Neural cell (in vitro differentiated cells): ENCODE results near the gene RILPL1. TPM values are rescaled to one million over a fixed set of nuclear protein-coding genes. Genes with fewer than 3 reads are reported as not detected.

Source experiments
- H2AFZ ChIP-seq: fragments of 200-600, 300-800 bp; sonication (generic), shearing (Covaris generic); 2 replicates; pipeline ENCODE4 v1.6.0; 2014; ENCODE audit warnings: low read depth, mild to moderate bottlenecking, antibody characterized with exemption, low read length, moderate library complexity
- H3F3A ChIP-seq: fragments of 200-600 bp; shearing (Covaris generic); 2 replicates; pipeline ENCODE4 v1.6.1; 2016; ENCODE audit warnings: mild to moderate bottlenecking, moderate library complexity, mixed read lengths, antibody characterized with exemption, low read length; ENCODE audit not compliant: insufficient read depth, poor library complexity, severe bottlenecking
- H3K27ac ChIP-seq: fragments of 200-600, 300-800 bp; sonication (generic), shearing (Covaris generic); 2 replicates; pipeline ENCODE4 v1.5.1; 2014; ENCODE audit warnings: mild to moderate bottlenecking, low read length, moderate library complexity
- H3K27me3 ChIP-seq: fragments of 300-800, 200-600 bp; sonication (generic), shearing (Covaris generic); 2 replicates; pipeline ENCODE4 v1.6.0; 2014; ENCODE audit warnings: mild to moderate bottlenecking, low read depth, low read length, moderate library complexity; ENCODE audit not compliant: insufficient read depth
- H3K36me3 ChIP-seq: fragments of 300-800, 200-600 bp; sonication (generic), shearing (Covaris generic); 2 replicates; pipeline ENCODE4 v1.5.1; 2014; ENCODE audit warnings: mild to moderate bottlenecking, antibody characterized with exemption, low read length, moderate library complexity; ENCODE audit not compliant: insufficient read depth
- H3K4me2 ChIP-seq: fragments of 300-800, 200-600 bp; sonication (generic), shearing (Covaris generic); 2 replicates; pipeline ENCODE4 v1.6.0; 2014; ENCODE audit warnings: mild to moderate bottlenecking, low read length
- H3K4me3 ChIP-seq: fragments of 300-800, 200-600 bp; sonication (generic), shearing (Covaris generic); 2 replicates; pipeline ENCODE4 v1.5.1; 2014; ENCODE audit warnings: mild to moderate bottlenecking, low read length, moderate library complexity
- H3K79me2 ChIP-seq: fragments of 200-600 bp; shearing (Covaris generic); replicated peaks from 2 replicates; pipeline ENCODE4 v1.6.0; 2014; ENCODE audit warnings: mild to moderate bottlenecking, low read length, moderate library complexity; ENCODE audit not compliant: insufficient read depth
- H3K9ac ChIP-seq: fragments of 300-800, 200-600 bp; sonication (generic), shearing (Covaris generic); 2 replicates; pipeline ENCODE4 v1.6.1; 2016; ENCODE audit warnings: mild to moderate bottlenecking, low read length, mixed read lengths
- H3K9me2 ChIP-seq: fragments of 200-600 bp; shearing (Covaris generic); 2 replicates; pipeline ENCODE4 v1.6.1; 2016; ENCODE audit warnings: mild to moderate bottlenecking, low read length, mixed read lengths; ENCODE audit not compliant: insufficient read depth
- H3K9me3 ChIP-seq: fragments of 200-600, 300-800 bp; sonication (generic), shearing (Covaris generic); 2 replicates; pipeline ENCODE4 v1.6.1; 2016; ENCODE audit warnings: mild to moderate bottlenecking, mixed run types, low read length, moderate library complexity, mixed read lengths
- H4K20me1 ChIP-seq: fragments of 200-600 bp; shearing (Covaris generic); 2 replicates; pipeline ENCODE4 v1.6.1; 2016; ENCODE audit warnings: mild to moderate bottlenecking, mixed run types; ENCODE audit not compliant: insufficient read depth
- CTCF ChIP-seq: fragments of 450-650 bp; IDR thresholded peaks from 2 replicates; pipeline ENCODE4 v1.5.1; 2014; ENCODE audit warnings: antibody characterized with exemption, mild to moderate bottlenecking, moderate library complexity; ENCODE audit not compliant: poor library complexity, severe bottlenecking
- EP300 ChIP-seq: fragments of 450-650 bp; conservative IDR thresholded peaks from 2 replicates; pipeline ENCODE4 v1.6.1; 2014; ENCODE audit warnings: antibody characterized with exemption, mild to moderate bottlenecking, moderate library complexity; ENCODE audit not compliant: poor library complexity, severe bottlenecking
- EZH2 ChIP-seq: fragments of 200-600, 300-800 bp; shearing (Covaris generic), sonication (generic); IDR thresholded peaks from 2 replicates; pipeline ENCODE4 v1.6.1; 2014; ENCODE audit warnings: antibody characterized with exemption, low read length, borderline replicate concordance, mild to moderate bottlenecking; ENCODE audit not compliant: insufficient read depth, poor library complexity, severe bottlenecking
- MXI1 ChIP-seq: fragments of 450-650 bp; conservative IDR thresholded peaks from 2 replicates; pipeline ENCODE4 v1.6.1; 2014; ENCODE audit warnings: antibody characterized with exemption, mild to moderate bottlenecking; ENCODE audit not compliant: poor library complexity, severe bottlenecking
- POLR2AphosphoS5 ChIP-seq: IDR thresholded peaks from 2 replicates; pipeline ENCODE4 v1.6.1; 2012
- RAD21 ChIP-seq: fragments of 450-650 bp; conservative IDR thresholded peaks from 2 replicates; pipeline ENCODE4 v1.6.1; 2014; ENCODE audit warnings: antibody characterized with exemption, mild to moderate bottlenecking, moderate library complexity
- REST ChIP-seq: IDR thresholded peaks from 2 replicates; pipeline ENCODE4 v1.6.1; 2012; ENCODE audit warnings: borderline replicate concordance
- SMC3 ChIP-seq: fragments of 450-650 bp; conservative IDR thresholded peaks from 2 replicates; pipeline ENCODE4 v1.6.1; 2014; ENCODE audit warnings: antibody characterized with exemption, mild to moderate bottlenecking, moderate library complexity; ENCODE audit not compliant: poor library complexity
- TAF1 ChIP-seq: IDR thresholded peaks from 2 replicates; pipeline ENCODE4 v1.6.1; 2012; ENCODE audit warnings: low read depth
- polyA plus RNA-seq: library from polyadenylated mRNA; depleted of rRNA; stranded (reverse); fragments of >200 nt; gene quantifications from 2 replicates; pipeline ENCODE4 v1.2.3, GENCODE V29; 2014

Gene RILPL1
- polyA plus RNA-seq, 1 donor from 2014 or later = 1.4 TPM

DNA sequence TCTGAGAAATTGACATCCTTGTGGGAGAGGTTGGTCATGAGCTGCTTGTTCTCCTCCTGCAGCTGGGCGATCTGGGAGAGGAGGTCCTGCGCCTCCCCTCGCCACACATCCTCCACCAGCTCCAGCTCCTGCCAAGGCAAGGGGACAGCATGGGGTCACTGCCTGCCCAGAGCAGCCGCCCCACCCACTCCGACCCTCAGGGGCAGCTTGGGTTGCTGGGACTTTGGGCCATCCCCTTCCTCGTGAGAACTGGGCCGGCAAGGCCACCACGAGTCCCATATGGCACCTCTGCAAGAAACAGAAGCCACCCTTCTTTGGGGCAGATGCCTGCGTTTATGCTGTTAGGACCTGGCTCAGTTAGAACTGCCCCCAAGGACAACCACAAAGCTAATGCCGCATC lies 10.0 kb downstream of the RILPL1 start:
- Histone ChIP-seq H4K20me1 (no peaks in the 10 kb centered on the region), H3K9ac (no peak overlapping the region), H3K79me2 (no peaks in the 10 kb centered on the region), H3K36me3 (no peaks in the 10 kb centered on the region), H3K9me3 (no peaks in the 10 kb centered on the region), H2AFZ (no peak overlapping the region), H3K27me3 (no peaks in the 10 kb centered on the region), H3K4me2 (no peak overlapping the region), H3K4me3 (no peak overlapping the region), H3F3A (no peaks in the 10 kb centered on the region), H3K27ac (no peak overlapping the region), H3K9me2 (no peaks in the 10 kb centered on the region)
- TF ChIP-seq EZH2 = no peak
- TF ChIP-seq TAF1 = no peak
- no peak for TF ChIP-seq RAD21
- TF ChIP-seq POLR2AphosphoS5 = no peak
- no peak for TF ChIP-seq EP300
- no peak for TF ChIP-seq CTCF

DNA sequence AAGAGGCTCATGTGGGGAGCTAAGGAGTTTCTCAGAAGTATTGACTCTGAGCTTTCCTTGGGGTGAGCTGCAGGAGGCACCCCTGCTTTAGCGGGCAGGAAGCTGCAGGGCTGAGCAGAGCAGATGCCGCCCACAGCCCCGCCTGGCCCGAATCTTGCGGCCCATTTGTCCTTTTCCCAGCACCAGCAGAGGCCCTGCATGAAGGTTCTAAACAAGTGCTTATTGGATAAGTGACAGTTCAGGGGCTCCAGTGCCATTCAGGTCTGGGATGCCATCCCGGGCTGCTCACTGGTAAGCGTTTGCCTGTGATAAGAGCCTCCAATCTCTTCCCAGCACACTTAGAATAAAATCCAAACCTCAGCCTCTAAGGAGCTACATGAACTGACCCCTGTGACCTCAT lies 11.4 kb downstream of the RILPL1 start:
- no peaks in the 10 kb centered on the region for H3K27me3 ChIP-seq
- H3K4me3 ChIP-seq = no peak overlapping the region
- no peak overlapping the region for H3K4me2 ChIP-seq
- no peak overlapping the region for H3K9ac ChIP-seq
- no peak overlapping the region for H2AFZ ChIP-seq
- no peaks in the 10 kb centered on the region for H3K36me3 ChIP-seq
- TF ChIP-seq EP300 = no peak
- no peak for TF ChIP-seq CTCF
- TF ChIP-seq REST = no peak
- TF ChIP-seq RAD21 = no peak
- TF ChIP-seq EZH2 = no peak
- TF ChIP-seq SMC3 = no peak
- TF ChIP-seq POLR2AphosphoS5 = no peak
- TF ChIP-seq TAF1 = no peak
- no peak for TF ChIP-seq MXI1
- H3K9me3 ChIP-seq = no peaks in the 10 kb centered on the region
- no peaks in the 10 kb centered on the region for H3K9me2 ChIP-seq
- no peaks in the 10 kb centered on the region for H3F3A ChIP-seq
- no peaks in the 10 kb centered on the region for H4K20me1 ChIP-seq
- H3K27ac ChIP-seq = no peak overlapping the region
- H3K79me2 ChIP-seq = no peaks in the 10 kb centered on the region
